ENCODE measurements around the gene PET100. TPM values are rescaled to one million over a fixed set of nuclear protein-coding genes. Genes with fewer than 3 reads are reported as not detected.
A peak's percentile ranks its signal among the peaks of the same experiment; 100 is the strongest.

PET100 gene
- total RNA-seq, 3 donors from 2014 or later = 107 to 132 (median 128) TPM

DNA sequence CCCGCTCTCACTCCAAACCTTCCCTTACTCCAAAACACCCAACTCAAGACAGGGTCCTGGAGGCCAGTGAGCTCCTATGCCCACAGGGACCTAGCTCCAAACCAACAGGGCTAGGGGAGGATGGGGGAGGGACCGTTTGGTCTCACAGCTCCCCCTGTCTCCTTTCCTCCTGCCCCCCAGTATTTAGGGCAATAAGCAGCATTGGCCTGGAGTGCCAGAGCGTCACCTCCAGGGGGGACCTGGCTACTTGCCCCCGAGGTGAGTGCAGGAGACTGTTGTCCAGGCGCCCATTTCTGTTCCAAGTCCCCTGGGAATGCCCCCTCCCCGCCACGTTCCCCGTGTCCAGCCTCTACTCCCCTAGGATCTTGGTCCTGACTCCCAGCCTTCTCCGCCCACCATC lies 40.0 kb downstream of the PET100 start:
- Mint-ChIP-seq H3K36me3 (ENCODE audit: insufficient read depth) (no peaks in the 10 kb centered on the region), H3K4me3 (peak overlapping the region; percentile 52), H3K4me1 (ENCODE audit: low read depth) (peaks cover 14% of the 10 kb centered on the region), H3K9me3 (no peaks in the 10 kb centered on the region), H3K27me3 (ENCODE audit: low read depth) (peaks cover 51% of the 10 kb centered on the region)
- ATAC-seq (no peak), DNase-seq (no peak)

DNA sequence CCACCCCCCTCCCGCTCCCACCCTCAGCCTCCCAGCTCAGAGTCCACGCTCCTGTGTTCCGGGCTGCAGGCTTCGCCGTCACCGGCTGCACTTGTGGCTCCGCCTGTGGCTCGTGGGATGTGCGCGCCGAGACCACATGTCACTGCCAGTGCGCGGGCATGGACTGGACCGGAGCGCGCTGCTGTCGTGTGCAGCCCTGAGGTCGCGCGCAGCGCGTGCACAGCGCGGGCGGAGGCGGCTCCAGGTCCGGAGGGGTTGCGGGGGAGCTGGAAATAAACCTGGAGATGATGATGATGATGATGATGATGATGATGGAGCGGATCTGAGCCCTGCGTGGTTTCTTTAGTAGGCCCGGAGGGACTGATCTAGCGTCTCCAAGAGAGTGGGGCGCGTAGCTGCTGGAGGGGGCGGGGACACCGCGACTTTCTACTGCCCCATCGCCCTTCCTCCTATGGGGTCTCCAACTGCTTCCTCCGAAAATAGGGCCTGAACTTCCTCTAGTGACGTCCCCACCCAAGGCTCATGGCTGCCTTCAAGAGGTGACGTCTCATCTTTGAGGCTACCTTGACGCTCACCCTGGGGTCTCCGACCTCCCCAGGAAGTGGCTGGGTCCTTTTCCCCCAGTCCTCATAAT lies 40.7 kb downstream of the PET100 start:
- Mint-ChIP-seq H3K27me3 (ENCODE audit: low read depth) (peaks cover 56% of the 10 kb centered on the region), H3K36me3 (ENCODE audit: insufficient read depth) (no peaks in the 10 kb centered on the region), H3K4me3 (peak overlapping the region; percentile 46), H3K9me3 (no peaks in the 10 kb centered on the region), H3K4me1 (ENCODE audit: low read depth) (peaks cover 15% of the 10 kb centered on the region)
- ATAC-seq (peak; percentile 54 to 69), DNase-seq (no peak)

GRCh38 chr19:7670790-7671189 lies 41.2 kb downstream of the PET100 start:
- Mint-ChIP-seq H3K9me3 (no peaks in the 10 kb centered on the region), H3K27me3 (ENCODE audit: low read depth) (peaks cover 59% of the 10 kb centered on the region), H3K36me3 (ENCODE audit: insufficient read depth) (no peaks in the 10 kb centered on the region), H3K4me1 (ENCODE audit: low read depth) (peaks cover 16% of the 10 kb centered on the region), H3K4me3 (peak overlapping the region; percentile 46)
- DNase-seq = no peak
- no peak for ATAC-seq

DNA sequence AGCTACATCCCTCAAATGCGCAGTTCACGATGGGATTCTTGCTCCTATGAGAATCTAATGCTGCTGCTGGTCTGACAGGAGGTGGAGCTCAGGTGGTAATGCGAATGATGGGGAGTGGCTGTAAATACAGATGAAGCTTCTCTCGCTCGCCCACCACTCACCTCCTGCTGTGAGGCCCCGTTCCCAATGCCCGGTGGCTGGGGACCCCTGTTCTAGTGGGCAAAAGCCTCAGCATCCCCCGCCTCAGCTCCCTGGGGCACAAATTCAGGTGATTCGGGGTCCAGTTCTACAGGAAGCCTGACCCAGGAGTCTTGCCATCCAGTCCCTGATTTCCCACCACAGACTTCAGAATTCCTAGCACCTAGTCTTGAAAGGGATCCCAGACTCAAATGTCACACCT lies 42.9 kb downstream of the PET100 start:
- peaks cover 30% of the 10 kb centered on the region for H3K4me1 Mint-ChIP-seq (ENCODE audit: low read depth)
- no peak for ATAC-seq
- peaks cover 65% of the 10 kb centered on the region for H3K27me3 Mint-ChIP-seq (ENCODE audit: low read depth)
- no peaks in the 10 kb centered on the region for H3K9me3 Mint-ChIP-seq
- no peaks in the 10 kb centered on the region for H3K36me3 Mint-ChIP-seq (ENCODE audit: insufficient read depth)
- DNase-seq = no peak
- no peak overlapping the region for H3K4me3 Mint-ChIP-seq

- Mint-ChIP-seq H3K36me3 (ENCODE audit: insufficient read depth) (no peaks in the 10 kb centered on the region), H3K27me3 (ENCODE audit: low read depth) (peaks cover 65% of the 10 kb centered on the region), H3K9me3 (no peaks in the 10 kb centered on the region), H3K4me1 (ENCODE audit: low read depth) (peaks cover 42% of the 10 kb centered on the region), H3K4me3 (no peak overlapping the region)
- DNase-seq (no peak), ATAC-seq (peak; percentile 38 to 49)
These were observed 44.7 kb downstream of the PET100 start for GRCh38 chr19:7674010-7675005.

- Mint-ChIP-seq H3K4me1 (ENCODE audit: low read depth) (peaks cover 44% of the 10 kb centered on the region), H3K27me3 (ENCODE audit: low read depth) (peaks cover 51% of the 10 kb centered on the region), H3K9me3 (no peaks in the 10 kb centered on the region), H3K36me3 (ENCODE audit: insufficient read depth) (no peaks in the 10 kb centered on the region), H3K4me3 (no peak overlapping the region)
- no peak for ATAC-seq
- no peak for DNase-seq
These were observed 46.8 kb downstream of the PET100 start for GRCh38 chr19:7676376-7676775.

- H3K4me3 Mint-ChIP-seq = no peak within 1 kb of the TSS
These were observed 47.3 kb downstream of the PET100 start, which contains the start of gene MCEMP1 for GRCh38 chr19:7676854-7677253. Gene MCEMP1 (plus strand): TSS chr19:7677090. CDS start chr19:7677121, 31 bp downstream.

DNA sequence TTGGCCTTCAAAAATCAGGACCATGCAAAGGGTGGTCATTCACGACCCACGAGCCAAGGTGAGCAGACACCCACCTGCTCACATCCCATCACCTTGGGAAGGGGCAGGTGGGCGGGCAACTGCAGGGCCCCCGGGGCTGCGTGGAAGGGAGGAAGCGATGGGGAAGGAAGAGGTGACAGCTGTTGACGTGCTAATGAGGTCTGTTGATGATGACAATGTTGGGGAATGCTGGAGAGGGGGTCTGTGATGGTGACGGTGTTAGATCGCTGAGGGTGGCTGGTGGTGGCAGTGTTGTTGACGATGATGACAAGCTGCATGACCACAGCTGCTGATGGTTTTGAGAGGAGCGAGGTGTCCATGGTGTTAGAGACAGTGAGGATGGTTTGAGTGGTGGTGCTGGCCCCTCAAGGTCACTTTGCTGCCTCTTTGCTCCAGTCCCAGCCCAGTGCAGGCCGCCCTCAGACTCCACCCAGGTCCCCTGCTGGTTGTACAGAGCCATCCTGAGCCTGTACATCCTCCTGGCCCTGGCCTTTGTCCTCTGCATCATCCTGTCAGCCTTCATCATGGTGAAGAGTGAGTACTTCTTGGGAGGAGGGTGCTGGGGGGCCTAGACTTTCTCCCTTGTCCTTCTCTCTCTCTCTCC lies 48.2 kb downstream of the PET100 start:
- no peak for ATAC-seq
- H3K36me3 Mint-ChIP-seq (ENCODE audit: insufficient read depth) = no peaks in the 10 kb centered on the region
- DNase-seq = no peak
- H3K27me3 Mint-ChIP-seq (ENCODE audit: low read depth) = peaks cover 43% of the 10 kb centered on the region
- no peak overlapping the region for H3K4me3 Mint-ChIP-seq
- no peaks in the 10 kb centered on the region for H3K9me3 Mint-ChIP-seq
- peaks cover 49% of the 10 kb centered on the region for H3K4me1 Mint-ChIP-seq (ENCODE audit: low read depth)

More at GRCh38 chr19:7676854-7677253, 47.3 kb downstream of the PET100 start, which contains the start of gene MCEMP1:
- ATAC-seq = no peak
- Mint-ChIP-seq H3K27me3 (ENCODE audit: low read depth) (peaks cover 47% of the 10 kb centered on the region), H3K9me3 (no peaks in the 10 kb centered on the region), H3K36me3 (ENCODE audit: insufficient read depth) (no peaks in the 10 kb centered on the region), H3K4me1 (ENCODE audit: low read depth) (peaks cover 48% of the 10 kb centered on the region)
- no peak for DNase-seq

- H3K4me3 Mint-ChIP-seq = peak overlapping the region; percentile 68
- peaks cover 49% of the 10 kb centered on the region for H3K4me1 Mint-ChIP-seq (ENCODE audit: low read depth)
- H3K36me3 Mint-ChIP-seq (ENCODE audit: insufficient read depth) = no peaks in the 10 kb centered on the region
- ATAC-seq = peak; percentile 62 to 64
- peaks cover 37% of the 10 kb centered on the region for H3K27me3 Mint-ChIP-seq (ENCODE audit: low read depth)
- peak; percentile 55 for DNase-seq
- no peaks in the 10 kb centered on the region for H3K9me3 Mint-ChIP-seq
These were observed 49.6 kb downstream of the PET100 start for GRCh38 chr19:7678971-7679751.

DNA sequence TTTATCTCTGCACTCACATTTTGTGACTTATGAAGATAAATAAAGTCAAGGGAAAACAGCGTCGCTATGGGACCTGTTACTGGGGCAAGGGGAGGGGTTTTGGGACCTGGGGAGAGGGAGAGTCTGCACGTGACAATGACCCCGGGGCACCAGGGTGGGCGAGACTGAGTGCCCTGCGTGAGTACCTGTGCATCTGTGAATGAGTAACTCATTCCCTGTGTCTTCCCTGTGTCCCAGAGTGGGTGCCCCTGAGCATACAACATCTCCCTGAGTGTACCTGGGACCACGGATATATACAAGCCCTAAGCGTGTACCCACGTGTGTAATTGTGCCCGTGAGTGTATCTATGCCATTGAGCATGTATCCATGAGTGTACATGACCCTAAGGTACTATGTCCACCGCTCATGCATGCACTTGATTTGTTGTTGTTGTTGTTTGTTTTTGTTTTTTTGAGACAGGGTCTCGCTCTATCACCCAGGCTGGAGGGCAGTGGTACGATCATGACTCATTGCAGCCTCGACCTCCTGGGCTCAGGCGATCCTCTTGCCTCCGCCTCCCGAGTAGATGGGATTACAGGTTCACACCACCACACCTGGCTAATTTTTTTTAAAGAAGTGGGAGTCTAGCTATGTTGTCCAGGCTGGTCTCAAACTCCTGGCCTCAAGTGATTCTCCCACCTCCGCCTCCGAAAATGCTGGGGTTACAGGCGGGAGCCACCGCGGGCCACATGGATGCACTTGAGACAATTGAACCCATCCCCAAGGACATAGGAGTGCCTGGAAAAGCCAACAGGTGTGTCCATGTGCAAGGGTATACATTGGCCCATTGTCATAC lies 50.4 kb downstream of the PET100 start:
- no peak for ATAC-seq
- Mint-ChIP-seq H3K9me3 (no peaks in the 10 kb centered on the region), H3K27me3 (ENCODE audit: low read depth) (peaks cover 30% of the 10 kb centered on the region), H3K4me1 (ENCODE audit: low read depth) (peaks cover 45% of the 10 kb centered on the region), H3K36me3 (ENCODE audit: insufficient read depth) (no peaks in the 10 kb centered on the region), H3K4me3 (peak overlapping the region; percentile 69)
- DNase-seq = no peak

DNA sequence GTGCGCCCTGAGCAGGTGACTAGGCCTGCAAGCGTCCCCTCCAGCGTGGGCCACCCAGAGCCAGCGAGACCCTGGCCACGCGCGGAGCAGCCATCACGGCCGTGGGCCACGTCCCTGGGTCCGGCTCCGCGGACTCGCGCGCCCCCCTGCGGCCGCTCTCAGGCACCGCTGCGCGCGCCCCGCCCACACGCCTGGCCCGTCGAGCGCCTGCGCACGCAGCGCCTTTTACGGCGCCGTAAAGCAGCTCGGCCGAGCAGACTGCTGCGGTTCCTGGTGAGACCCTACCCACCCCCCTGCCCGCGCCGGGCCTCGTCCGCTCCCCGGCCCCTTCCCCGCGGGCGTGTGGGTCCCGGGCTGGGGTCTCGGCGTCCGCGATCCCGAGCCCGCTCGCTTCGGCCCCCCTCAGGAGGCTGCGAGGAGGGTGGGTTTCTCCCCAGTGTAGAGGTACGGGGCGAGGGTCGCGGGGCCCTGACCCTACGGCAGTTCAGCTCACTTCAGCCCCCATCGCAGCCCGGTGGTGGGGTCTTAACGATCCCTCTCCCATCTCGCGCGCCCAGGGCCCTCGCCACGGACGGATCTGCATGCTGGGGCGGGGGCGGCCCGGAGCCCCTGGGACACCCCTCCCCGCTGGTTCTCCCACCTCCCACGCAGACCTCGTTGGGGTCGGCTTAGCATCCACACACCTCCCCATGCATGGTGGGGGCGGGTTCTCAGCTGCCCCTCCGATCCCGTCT lies 51.2 kb downstream of the PET100 start, which contains the start of gene TRAPPC5:
TSS of gene TRAPPC5 (plus strand) at position 228 of the 734 bp plus-strand sequence. CDS start 1,421 bp downstream, outside the sequence.
- Mint-ChIP-seq H3K4me1 (ENCODE audit: low read depth) (peaks cover 45% of the 10 kb centered on the region), H3K27me3 (ENCODE audit: low read depth) (peaks cover 25% of the 10 kb centered on the region), H3K4me3 (peak within 1 kb of the TSS; percentile 93), H3K36me3 (ENCODE audit: insufficient read depth) (no peaks in the 10 kb centered on the region), H3K9me3 (no peaks in the 10 kb centered on the region)
- DNase-seq (peak; percentile 85), ATAC-seq (peak; percentile 47 to 50)
